ENCODE measurements around the gene WDR41. TPM values are rescaled to one million over a fixed set of nuclear protein-coding genes. Genes with fewer than 3 reads are reported as not detected.
"Not testable (repeated sequence)": the region's sequence is repeated elsewhere in the genome, so short reads cannot be mapped to it uniquely, and the experiment has no call there.

WDR41 gene
- total RNA-seq, 1 experiment from 2014 or later = 57.3 TPM

DNA sequence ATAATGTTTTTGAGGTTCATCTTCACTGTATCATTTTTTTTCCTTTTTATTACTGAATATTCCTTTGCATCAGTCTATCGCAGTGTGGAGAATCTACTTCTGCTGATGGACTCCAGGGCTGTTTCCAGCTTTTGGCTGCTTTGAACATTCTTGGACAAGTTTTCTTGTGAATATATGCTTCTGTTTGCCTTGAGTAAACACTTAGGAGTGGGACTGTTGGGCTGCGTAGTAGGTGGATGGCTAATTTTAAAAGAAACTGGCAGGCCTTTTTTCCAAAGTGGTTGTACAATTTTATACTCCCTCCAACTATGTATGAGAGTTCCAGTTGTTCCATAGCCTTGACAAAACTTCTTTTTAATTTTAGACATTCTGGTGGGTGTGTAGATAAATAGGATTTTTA is 102.4 kb downstream of the WDR41 start:
- DNase-seq (ENCODE audit: low read depth, low spot score) (no peak), ATAC-seq (no peak)
- CTCF ChIA-PET = no interaction called here
- no TSS peak for BruUV-seq (replicated peaks)
- peaks cover 8% of the 10 kb centered on the region for H3K27me3 ChIP-seq (ENCODE audit: control insufficient read depth, insufficient read depth, low read length)
- no peak overlapping the region for H3K27ac ChIP-seq (ENCODE audit: low read length)
- TF ChIP-seq SIN3A (IDR thresholded peaks at IDR 0.05; ENCODE audit: borderline replicate concordance, insufficient read depth, low read depth, low read length) = no peak
- TF ChIP-seq TCF7L2 (IDR thresholded peaks at IDR 0.05; ENCODE audit: low read depth, low read length) = no peak
- TF ChIP-seq, protein P1, sequence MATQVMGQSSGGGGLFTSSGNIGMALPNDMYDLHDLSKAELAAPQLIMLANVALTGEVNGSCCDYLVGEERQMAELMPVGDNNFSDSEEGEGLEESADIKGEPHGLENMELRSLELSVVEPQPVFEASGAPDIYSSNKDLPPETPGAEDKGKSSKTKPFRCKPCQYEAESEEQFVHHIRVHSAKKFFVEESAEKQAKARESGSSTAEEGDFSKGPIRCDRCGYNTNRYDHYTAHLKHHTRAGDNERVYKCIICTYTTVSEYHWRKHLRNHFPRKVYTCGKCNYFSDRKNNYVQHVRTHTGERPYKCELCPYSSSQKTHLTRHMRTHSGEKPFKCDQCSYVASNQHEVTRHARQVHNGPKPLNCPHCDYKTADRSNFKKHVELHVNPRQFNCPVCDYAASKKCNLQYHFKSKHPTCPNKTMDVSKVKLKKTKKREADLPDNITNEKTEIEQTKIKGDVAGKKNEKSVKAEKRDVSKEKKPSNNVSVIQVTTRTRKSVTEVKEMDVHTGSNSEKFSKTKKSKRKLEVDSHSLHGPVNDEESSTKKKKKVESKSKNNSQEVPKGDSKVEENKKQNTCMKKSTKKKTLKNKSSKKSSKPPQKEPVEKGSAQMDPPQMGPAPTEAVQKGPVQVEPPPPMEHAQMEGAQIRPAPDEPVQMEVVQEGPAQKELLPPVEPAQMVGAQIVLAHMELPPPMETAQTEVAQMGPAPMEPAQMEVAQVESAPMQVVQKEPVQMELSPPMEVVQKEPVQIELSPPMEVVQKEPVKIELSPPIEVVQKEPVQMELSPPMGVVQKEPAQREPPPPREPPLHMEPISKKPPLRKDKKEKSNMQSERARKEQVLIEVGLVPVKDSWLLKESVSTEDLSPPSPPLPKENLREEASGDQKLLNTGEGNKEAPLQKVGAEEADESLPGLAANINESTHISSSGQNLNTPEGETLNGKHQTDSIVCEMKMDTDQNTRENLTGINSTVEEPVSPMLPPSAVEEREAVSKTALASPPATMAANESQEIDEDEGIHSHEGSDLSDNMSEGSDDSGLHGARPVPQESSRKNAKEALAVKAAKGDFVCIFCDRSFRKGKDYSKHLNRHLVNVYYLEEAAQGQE (IDR thresholded peaks at IDR 0.05; ENCODE audit: insufficient read depth in 1 of 2, low read depth in 2 of 2, low read length in 1 of 2) = no peak
- TF ChIP-seq POLR2AphosphoS5 (IDR thresholded peaks at IDR 0.05; ENCODE audit: low read depth, low read length) = no peak
- TF ChIP-seq, protein P2, sequence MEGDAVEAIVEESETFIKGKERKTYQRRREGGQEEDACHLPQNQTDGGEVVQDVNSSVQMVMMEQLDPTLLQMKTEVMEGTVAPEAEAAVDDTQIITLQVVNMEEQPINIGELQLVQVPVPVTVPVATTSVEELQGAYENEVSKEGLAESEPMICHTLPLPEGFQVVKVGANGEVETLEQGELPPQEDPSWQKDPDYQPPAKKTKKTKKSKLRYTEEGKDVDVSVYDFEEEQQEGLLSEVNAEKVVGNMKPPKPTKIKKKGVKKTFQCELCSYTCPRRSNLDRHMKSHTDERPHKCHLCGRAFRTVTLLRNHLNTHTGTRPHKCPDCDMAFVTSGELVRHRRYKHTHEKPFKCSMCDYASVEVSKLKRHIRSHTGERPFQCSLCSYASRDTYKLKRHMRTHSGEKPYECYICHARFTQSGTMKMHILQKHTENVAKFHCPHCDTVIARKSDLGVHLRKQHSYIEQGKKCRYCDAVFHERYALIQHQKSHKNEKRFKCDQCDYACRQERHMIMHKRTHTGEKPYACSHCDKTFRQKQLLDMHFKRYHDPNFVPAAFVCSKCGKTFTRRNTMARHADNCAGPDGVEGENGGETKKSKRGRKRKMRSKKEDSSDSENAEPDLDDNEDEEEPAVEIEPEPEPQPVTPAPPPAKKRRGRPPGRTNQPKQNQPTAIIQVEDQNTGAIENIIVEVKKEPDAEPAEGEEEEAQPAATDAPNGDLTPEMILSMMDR (IDR thresholded peaks at IDR 0.05) = no peak
- no peaks in the 10 kb centered on the region for H3K4me1 ChIP-seq (ENCODE audit: control insufficient read depth, insufficient read depth, low read length)
- in situ Hi-C loops (cut with HindIII; ENCODE audit: low pct_unique_long_range_greater_than_20kb, low sequenced_read_pairs) (no loop called here), intact Hi-C loops (cut with micrococcal nuclease; ENCODE audit: unreplicated experiment) (no loop called here)
- no peaks in the 10 kb centered on the region for H3K36me3 ChIP-seq (ENCODE audit: control insufficient read depth, insufficient read depth, low read length)
- no peak overlapping the region for H3K4me3 ChIP-seq (ENCODE audit: low read depth in 2 of 2, low read length in 2 of 2)
- H3K9me3 ChIP-seq (ENCODE audit: control insufficient read depth, insufficient read depth, low read depth, low read length) = no peaks in the 10 kb centered on the region
- POLR2A ChIA-PET = no interaction called here

GRCh38 chr5:77386340-77386739 is 105.8 kb downstream of the WDR41 start:
- H3K9me3 ChIP-seq (ENCODE audit: control insufficient read depth, insufficient read depth, low read depth, low read length); intact Hi-C loops (cut with micrococcal nuclease; ENCODE audit: unreplicated experiment); CTCF ChIA-PET; ATAC-seq; H3K27ac ChIP-seq (ENCODE audit: low read length); H3K4me1 ChIP-seq (ENCODE audit: control insufficient read depth, insufficient read depth, low read length); H3K36me3 ChIP-seq (ENCODE audit: control insufficient read depth, insufficient read depth, low read length); POLR2A ChIA-PET; BruUV-seq (replicated peaks); H3K4me3 ChIP-seq (ENCODE audit: low read depth in 2 of 2, low read length in 2 of 2); in situ Hi-C loops (cut with HindIII; ENCODE audit: low pct_unique_long_range_greater_than_20kb, low sequenced_read_pairs); DNase-seq (ENCODE audit: low read depth, low spot score); H3K27me3 ChIP-seq (ENCODE audit: control insufficient read depth, insufficient read depth, low read length): not testable (repeated sequence)

DNA sequence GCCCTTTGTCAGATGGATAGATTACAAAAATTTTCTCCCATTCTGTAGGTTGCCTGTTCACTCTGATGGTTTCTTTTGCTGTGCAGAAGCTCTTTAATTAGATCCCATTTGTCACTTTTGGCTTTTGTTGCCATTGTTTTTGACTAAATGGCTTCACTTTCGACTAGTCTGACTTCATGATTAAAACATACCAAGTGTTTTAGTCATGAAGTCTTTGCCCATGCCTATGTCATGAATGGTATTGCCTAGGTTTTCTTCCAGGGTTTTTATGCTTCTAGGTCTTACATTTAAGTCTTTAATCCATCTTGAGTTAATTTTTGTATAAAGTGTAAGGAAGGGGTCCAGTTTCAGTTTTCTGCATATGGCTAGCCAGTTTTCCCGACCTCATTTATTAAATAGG is 108.8 kb downstream of the WDR41 start:
- H3K27ac ChIP-seq (ENCODE audit: low read length); ATAC-seq; CTCF ChIA-PET; H3K9me3 ChIP-seq (ENCODE audit: control insufficient read depth, insufficient read depth, low read depth, low read length); POLR2A ChIA-PET; BruUV-seq (replicated peaks); H3K4me1 ChIP-seq (ENCODE audit: control insufficient read depth, insufficient read depth, low read length); H3K36me3 ChIP-seq (ENCODE audit: control insufficient read depth, insufficient read depth, low read length); H3K4me3 ChIP-seq (ENCODE audit: low read depth in 2 of 2, low read length in 2 of 2); H3K27me3 ChIP-seq (ENCODE audit: control insufficient read depth, insufficient read depth, low read length); intact Hi-C loops (cut with micrococcal nuclease; ENCODE audit: unreplicated experiment); DNase-seq (ENCODE audit: low read depth, low spot score); in situ Hi-C loops (cut with HindIII; ENCODE audit: low pct_unique_long_range_greater_than_20kb, low sequenced_read_pairs): not testable (repeated sequence)

Other genes with a start within 250 kb of the WDR41 start
- gene OTP, start 146.4 kb upstream of the WDR41 start, total RNA-seq (2021; ENCODE audit: unreplicated experiment) = 0.05 TPM